ENCODE measurements around the gene ZNF560. TPM values are rescaled to one million over a fixed set of nuclear protein-coding genes. Genes with fewer than 3 reads are reported as not detected.
A peak's percentile ranks its signal among the peaks of the same experiment; 100 is the strongest.

The ZNF560 gene
- total and polyA plus RNA-seq, 9 of the 15 experiments (the other 6 are each of a cell fraction or from before 2014, with no cell fraction given): 0.04 to 0.18 (median 0.05) TPM; not detected in 3

- 0% methylated on average over 1 of the region's 1 CpG for WGBS (ENCODE audit: insufficient coverage, low coverage, missing lambda C conversion rate)
- H3K27me3 ChIP-seq (ENCODE audit: control insufficient read depth in 2 of 2, insufficient read depth in 2 of 2, low read length in 2 of 2): no peaks in the 10 kb centered on the region
- no peak overlapping the region for H2AFZ ChIP-seq (ENCODE audit: low read depth, low read length)
- TF ChIP-seq, protein P1, sequence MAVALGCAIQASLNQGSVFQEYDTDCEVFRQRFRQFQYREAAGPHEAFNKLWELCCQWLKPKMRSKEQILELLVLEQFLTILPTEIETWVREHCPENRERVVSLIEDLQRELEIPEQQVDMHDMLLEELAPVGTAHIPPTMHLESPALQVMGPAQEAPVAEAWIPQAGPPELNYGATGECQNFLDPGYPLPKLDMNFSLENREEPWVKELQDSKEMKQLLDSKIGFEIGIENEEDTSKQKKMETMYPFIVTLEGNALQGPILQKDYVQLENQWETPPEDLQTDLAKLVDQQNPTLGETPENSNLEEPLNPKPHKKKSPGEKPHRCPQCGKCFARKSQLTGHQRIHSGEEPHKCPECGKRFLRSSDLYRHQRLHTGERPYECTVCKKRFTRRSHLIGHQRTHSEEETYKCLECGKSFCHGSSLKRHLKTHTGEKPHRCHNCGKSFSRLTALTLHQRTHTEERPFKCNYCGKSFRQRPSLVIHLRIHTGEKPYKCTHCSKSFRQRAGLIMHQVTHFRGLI (CRISPR knock-in tag; IDR thresholded peaks at IDR 0.05): no peak
- TF ChIP-seq ZC3H11A (IDR thresholded peaks at IDR 0.05; ENCODE audit: low read depth, low read length): no peak
- TF ChIP-seq TARDBP (IDR thresholded peaks at IDR 0.05): no peak
- TF ChIP-seq TCF3 (CRISPR knock-in tag; IDR thresholded peaks at IDR 0.05): no peak
- no peak for TF ChIP-seq BHLHE40 (IDR thresholded peaks at IDR 0.05; ENCODE audit: low read length)
- CTCF ChIA-PET (ENCODE audit: low intra/inter-chr PET ratio): no interaction called here
- BruUV-seq (replicated peaks): no TSS peak
- H3K27ac ChIP-seq (ENCODE audit: extremely low read depth, low read depth, low read length): no peak overlapping the region
- H4K20me1 ChIP-seq (replicated peaks; ENCODE audit: control insufficient read depth, insufficient read depth, low read length): no peaks in the 10 kb centered on the region
- H3K4me1 ChIP-seq (replicated peaks in 1 of 2; ENCODE audit: control insufficient read depth in 2 of 2, insufficient read depth in 2 of 2, low read length in 2 of 2): no peaks in the 10 kb centered on the region
- POLR2A ChIA-PET: no interaction called here
- H3K9me3 ChIP-seq (replicated peaks; ENCODE audit: control insufficient read depth, insufficient read depth, low read depth, low read length): peaks cover 2% of the 10 kb centered on the region; the same call in 1 of the 2 replicates
- no peak for DNase-seq (ENCODE audit: extremely low read depth in 1 of 4, low spot score in 3 of 4)
- in situ Hi-C loops (cut with MboI): no loop called here
- no peak for FAIRE-seq
- no peak overlapping the region for H3K4me3 ChIP-seq
- ATAC-seq: no peak
- H3K4me2 ChIP-seq (ENCODE audit: insufficient read depth, low read length): no peak overlapping the region
- no peak overlapping the region for H3K9ac ChIP-seq (ENCODE audit: insufficient read depth in 1 of 2, low read depth in 2 of 2, low read length in 2 of 2)
- no peaks in the 10 kb centered on the region for H3K36me3 ChIP-seq (ENCODE audit: control insufficient read depth, insufficient read depth, low read length)
- no peaks in the 10 kb centered on the region for H3K79me2 ChIP-seq (ENCODE audit: control insufficient read depth, insufficient read depth, low read length)
- intact Hi-C loops (cut with micrococcal nuclease): no loop called here
- H3K9me1 ChIP-seq (ENCODE audit: control insufficient read depth, insufficient read depth, low read length): no peaks in the 10 kb centered on the region
These were observed 53.4 kb downstream of the ZNF560 start for GRCh38 chr19:9445037-9445436.

- 70% methylated on average over 4 of the region's 4 CpGs for WGBS (ENCODE audit: insufficient coverage, low coverage, missing lambda C conversion rate)
- Histone ChIP-seq H3K36me3 (ENCODE audit: control insufficient read depth, insufficient read depth, low read length) (peaks cover 18% of the 10 kb centered on the region), H3K9me3 (replicated peaks; ENCODE audit: control insufficient read depth, insufficient read depth, low read depth, low read length) (no peaks in the 10 kb centered on the region), H3K27me3 (ENCODE audit: control insufficient read depth in 2 of 2, insufficient read depth in 2 of 2, low read length in 2 of 2) (no peaks in the 10 kb centered on the region), H3K4me1 (replicated peaks in 1 of 2; ENCODE audit: control insufficient read depth in 2 of 2, insufficient read depth in 2 of 2, low read length in 2 of 2) (peaks cover 2 to 3% of the 10 kb centered on the region in 2 experiments; a peak in 2 of 5 replicates), H3K4me3 (peak overlapping the region; percentile 74), H3K9ac (ENCODE audit: insufficient read depth in 1 of 2, low read depth in 2 of 2, low read length in 2 of 2) (no peak overlapping the region), H4K20me1 (replicated peaks; ENCODE audit: control insufficient read depth, insufficient read depth, low read length) (no peaks in the 10 kb centered on the region), H3K27ac (ENCODE audit: extremely low read depth, low read depth, low read length) (no peak overlapping the region), H2AFZ (ENCODE audit: low read depth, low read length) (peak overlapping the region; percentile 95; the same call in 1 of the 2 replicates), H3K9me1 (ENCODE audit: control insufficient read depth, insufficient read depth, low read length) (no peaks in the 10 kb centered on the region), H3K4me2 (ENCODE audit: insufficient read depth, low read length) (no peak overlapping the region; the same call in 1 of the 2 replicates), H3K79me2 (ENCODE audit: control insufficient read depth, insufficient read depth, low read length) (peaks cover 15% of the 10 kb centered on the region)
- ChIA-PET CTCF (ENCODE audit: low intra/inter-chr PET ratio) (no interaction called here), POLR2A (no interaction called here)
- ATAC-seq (no peak), FAIRE-seq (no peak), DNase-seq (ENCODE audit: extremely low read depth in 1 of 4, low spot score in 3 of 4) (no peak)
- BruUV-seq (replicated peaks): no TSS peak
- intact Hi-C loops (cut with micrococcal nuclease): no loop called here
- in situ Hi-C loops (cut with MboI): no loop called here
- TF ChIP-seq ZBTB40 (IDR thresholded peaks at IDR 0.05): peak; percentile 82
- no peak for TF ChIP-seq ZBTB40 (CRISPR knock-in tag; IDR thresholded peaks at IDR 0.05)
These were observed 62.1 kb downstream of the ZNF560 start for GRCh38 chr19:9436358-9436757.

Data from K562 (cell line).